BJ (cell line): ENCODE results near the gene MYBPC1. TPM values are rescaled to one million over a fixed set of nuclear protein-coding genes. Genes with fewer than 3 reads are reported as not detected.

Experiments
- CTCF ChIA-PET: fragments of 350-600 bp; formaldehyde crosslinking; extraction: SDS; loops from one replicate; lab custom pipeline; 2021; ENCODE audit warnings: antibody characterized with exemption, inconsistent platforms; lab: Yijun Ruan, JAX
- POLR2A ChIA-PET: fragments of 300-600 bp; sonication (Branson Sonifier 250); formaldehyde crosslinking; extraction: SDS; loops from one replicate; lab custom pipeline; 2021; ENCODE audit warnings: antibody characterized with exemption; lab: Charles Lee
- DNase-seq: peaks from one replicate; pipeline ENCODE4 v3.0.0-alpha.2; 2011; ENCODE audit warnings: low read depth
- H3K27me3 ChIP-seq: 2 replicates; pipeline ENCODE4 v1.6.0; 2011; ENCODE audit warnings: low read length; ENCODE audit not compliant: control insufficient read depth, insufficient read depth
- H3K36me3 ChIP-seq: 2 replicates; pipeline ENCODE4 v1.5.1; 2011; ENCODE audit warnings: low read length; ENCODE audit not compliant: control insufficient read depth, insufficient read depth
- H3K4me3 ChIP-seq: 2 replicates; pipeline ENCODE4 v1.5.1; 2011; ENCODE audit warnings: low read depth, mild to moderate bottlenecking, control low read depth, low read length
- CTCF ChIP-seq: IDR thresholded peaks from 2 replicates; pipeline ENCODE4 v1.5.1; 2011; ENCODE audit warnings: low read depth, mild to moderate bottlenecking, control low read depth, inconsistent platforms, low read length, moderate library complexity; ENCODE audit not compliant: insufficient read depth
- polyA plus RNA-seq: library from polyadenylated mRNA; depleted of rRNA; stranded (reverse); fragments of >200 nt; gene quantifications from 2 replicates; pipeline ENCODE4 v1.2.3, GENCODE V29; 2011

Gene MYBPC1
- polyA plus RNA-seq, 1 experiment = not detected

- CTCF ChIA-PET = no interaction called here
- Histone ChIP-seq H3K36me3 (no peaks in the 10 kb centered on the region), H3K4me3 (no peak overlapping the region), H3K27me3 (peaks cover 1% of the 10 kb centered on the region; the same call in 1 of the 2 replicates)
- POLR2A ChIA-PET = no interaction called here
- no peak for DNase-seq
- TF ChIP-seq CTCF = no peak
These were observed 43.2 kb downstream of the MYBPC1 start for GRCh38 chr12:101637936-101638335.

GRCh38 chr12:101642115-101643067 is 47.6 kb downstream of the MYBPC1 start:
- CTCF ChIA-PET = interaction anchor here (0.6 to 0.8 kb wide), 2 partner anchors 8 to 9 kb away, joined by 3 read pairs; no protein-coding TSS in a partner anchor
- TF ChIP-seq CTCF = no peak
- DNase-seq = no peak
- no peak overlapping the region for H3K4me3 ChIP-seq
- POLR2A ChIA-PET = no interaction called here
- H3K27me3 ChIP-seq = peaks cover 1% of the 10 kb centered on the region; the same call in 1 of the 2 replicates
- no peaks in the 10 kb centered on the region for H3K36me3 ChIP-seq

GRCh38 chr12:101647711-101648110 is 52.9 kb downstream of the MYBPC1 start:
- H3K36me3 ChIP-seq = no peaks in the 10 kb centered on the region
- no peak overlapping the region for H3K4me3 ChIP-seq
- CTCF ChIA-PET = interaction anchor here (0.6 kb wide), 1 partner anchor 102 kb away, joined by 3 read pairs; no protein-coding TSS in a partner anchor
- no peak for TF ChIP-seq CTCF
- no peaks in the 10 kb centered on the region for H3K27me3 ChIP-seq
- DNase-seq = no peak
- POLR2A ChIA-PET = no interaction called here

- CTCF ChIA-PET = no interaction called here
- H3K4me3 ChIP-seq = no peak overlapping the region
- POLR2A ChIA-PET = no interaction called here
- H3K36me3 ChIP-seq = no peaks in the 10 kb centered on the region
- no peak for DNase-seq
- TF ChIP-seq CTCF = no peak
- no peaks in the 10 kb centered on the region for H3K27me3 ChIP-seq
These were observed 53.4 kb downstream of the MYBPC1 start for GRCh38 chr12:101648195-101648594.

- ChIA-PET POLR2A (no interaction called here), CTCF (no interaction called here)
- Histone ChIP-seq H3K27me3 (no peaks in the 10 kb centered on the region), H3K36me3 (no peaks in the 10 kb centered on the region), H3K4me3 (no peak overlapping the region)
- no peak for DNase-seq
- TF ChIP-seq CTCF = no peak
These were observed 55.8 kb downstream of the MYBPC1 start for GRCh38 chr12:101650346-101651117.
